Common myeloid progenitor, CD34-positive (primary cell): ENCODE measurements around the gene HTRA3.

Source experiments
- CTCF ChIA-PET: fragments of 350-600 bp; sonication (Branson Sonifier 250); formaldehyde crosslinking; loops from one replicate; lab custom pipeline; 2021; ENCODE audit warnings: antibody characterized with exemption; lab: Charles Lee
- POLR2A ChIA-PET: fragments of 350-600 bp; sonication (Branson Sonifier 250); formaldehyde crosslinking; loops from one replicate; lab custom pipeline; 2021; ENCODE audit warnings: antibody characterized with exemption; lab: Charles Lee
- DNase-seq, 3 donors: peaks; one replicate each; pipeline versions ENCODE4 v3.0.0 to v3.0.0-alpha.2; 2013
- H3K27ac ChIP-seq, 2 experiments: 1 replicate in 1 of 2; 2 replicates in 1 of 2; pipeline ENCODE4 v1.7.0; 2013; ENCODE audit warnings: inconsistent platforms in 2 of 2, low read length in 2 of 2, mild to moderate bottlenecking in 2 of 2, low read depth in 1 of 2, moderate library complexity in 1 of 2; ENCODE audit not compliant: severe bottlenecking in 2 of 2, insufficient read depth in 1 of 2, poor library complexity in 1 of 2
- H3K27me3 ChIP-seq, 5 experiments: replicated peaks in 2 of 5; 1 replicate in 3 of 5; 2 replicates in 2 of 5; pipeline versions ENCODE4 v1.6.1 to v1.7.0; 2013; ENCODE audit warnings: low read length in 4 of 5, mild to moderate bottlenecking in 2 of 5, moderate library complexity in 2 of 5, inconsistent platforms in 1 of 5; ENCODE audit not compliant: insufficient read depth in 5 of 5, control insufficient read depth in 4 of 5
- H3K36me3 ChIP-seq, 4 experiments: 1 replicate in 2 of 4; 2 replicates in 2 of 4; pipeline versions ENCODE4 v1.6.1 to v1.7.0; 2013; ENCODE audit warnings: low read length in 3 of 4, control low read depth in 1 of 4, mild to moderate bottlenecking in 1 of 4; ENCODE audit not compliant: control insufficient read depth in 4 of 4, insufficient read depth in 4 of 4
- H3K4me1 ChIP-seq, 4 experiments: 1 replicate in 3 of 4; 2 replicates in 1 of 4; pipeline versions ENCODE4 v1.6.1 to v1.7.1; 2013; ENCODE audit warnings: low read length in 3 of 4, mild to moderate bottlenecking in 3 of 4, control low read depth in 1 of 4, inconsistent platforms in 1 of 4, moderate library complexity in 1 of 4; ENCODE audit not compliant: control insufficient read depth in 4 of 4, insufficient read depth in 4 of 4; ENCODE audit errors: control extremely low read depth in 1 of 4
- H3K4me3 ChIP-seq, 7 experiments: 1 replicate in 4 of 7; 2 replicates in 3 of 7; pipeline versions ENCODE4 v1.5.1 to v1.7.0; 2013; ENCODE audit warnings: mild to moderate bottlenecking in 7 of 7, low read length in 6 of 7, moderate library complexity in 6 of 7, inconsistent platforms in 2 of 7, low read depth in 2 of 7, control low read depth in 1 of 7; ENCODE audit not compliant: insufficient read depth in 4 of 7, control insufficient read depth in 1 of 7; ENCODE audit errors: extremely low read depth in 1 of 7
- H3K9me3 ChIP-seq, 5 experiments: 1 replicate in 4 of 5; 2 replicates in 1 of 5; pipeline versions ENCODE4 v1.6.1 to v1.7.1; 2013; ENCODE audit warnings: low read length in 4 of 5, mild to moderate bottlenecking in 2 of 5, inconsistent platforms in 1 of 5, low read depth in 1 of 5, moderate library complexity in 1 of 5; ENCODE audit not compliant: control insufficient read depth in 4 of 5, insufficient read depth in 2 of 5; ENCODE audit errors: control extremely low read depth in 1 of 5
- WGBS: methylation state at CpG from one replicate; pipeline ENCODE4 v1.1.5; 2013; ENCODE audit not compliant: insufficient coverage; 5-methylcytosine and 5-hydroxymethylcytosine counted together

HTRA3 gene

GRCh38 chr4:8278421-8279287 is 9.1 kb downstream of the HTRA3 start:
- Histone ChIP-seq H3K27ac (peak overlapping the region in 1 of 2 experiments; percentile 32), H3K9me3 (no peaks in the 10 kb centered on the region), H3K36me3 (peaks cover 0 to 10% (median 0%) of the 10 kb centered on the region in 4 experiments), H3K27me3 (no peaks in the 10 kb centered on the region), H3K4me1 (peaks cover 0 to 89% (median 87%) of the 10 kb centered on the region in 4 experiments), H3K4me3 (peak overlapping the region in 3 of 7 experiments; percentile 26 to 36 (median 32))
- DNase-seq = peak; percentile 54 to 72 (median 62)
- ChIA-PET POLR2A (interaction anchor here (0.7 kb wide), 1 partner anchor 42 kb away, joined by 5 read pairs; no protein-coding TSS in a partner anchor), CTCF (interaction anchor here (1.0 to 5.0 kb wide), 5 partner anchors 12 to 124 kb away, joined by 4 to 34 read pairs (median 4); no protein-coding TSS in a partner anchor)
- WGBS = 21% methylated on average over 8 of the region's 17 CpGs

- Histone ChIP-seq H3K27ac (peak overlapping the region in 1 of 2 experiments; percentile 32), H3K36me3 (peaks cover 0 to 10% (median 0%) of the 10 kb centered on the region in 4 experiments), H3K9me3 (no peaks in the 10 kb centered on the region), H3K4me3 (peak overlapping the region in 1 of 7 experiments; percentile 26), H3K4me1 (peaks cover 0 to 83% (median 81%) of the 10 kb centered on the region in 4 experiments), H3K27me3 (no peaks in the 10 kb centered on the region)
- WGBS = 63% methylated on average over 15 of the region's 22 CpGs
- ChIA-PET CTCF (interaction anchor here (1.4 to 5.0 kb wide), 3 partner anchors 13 to 123 kb away, joined by 4 to 34 read pairs (median 4); no protein-coding TSS in a partner anchor), POLR2A (interaction anchor here (0.8 kb wide), 1 partner anchor 21 kb away, joined by 3 read pairs; no protein-coding TSS in a partner anchor)
- no peak for DNase-seq
Observed at GRCh38 chr4:8279321-8280157, 10.0 kb downstream of the HTRA3 start.

DNA sequence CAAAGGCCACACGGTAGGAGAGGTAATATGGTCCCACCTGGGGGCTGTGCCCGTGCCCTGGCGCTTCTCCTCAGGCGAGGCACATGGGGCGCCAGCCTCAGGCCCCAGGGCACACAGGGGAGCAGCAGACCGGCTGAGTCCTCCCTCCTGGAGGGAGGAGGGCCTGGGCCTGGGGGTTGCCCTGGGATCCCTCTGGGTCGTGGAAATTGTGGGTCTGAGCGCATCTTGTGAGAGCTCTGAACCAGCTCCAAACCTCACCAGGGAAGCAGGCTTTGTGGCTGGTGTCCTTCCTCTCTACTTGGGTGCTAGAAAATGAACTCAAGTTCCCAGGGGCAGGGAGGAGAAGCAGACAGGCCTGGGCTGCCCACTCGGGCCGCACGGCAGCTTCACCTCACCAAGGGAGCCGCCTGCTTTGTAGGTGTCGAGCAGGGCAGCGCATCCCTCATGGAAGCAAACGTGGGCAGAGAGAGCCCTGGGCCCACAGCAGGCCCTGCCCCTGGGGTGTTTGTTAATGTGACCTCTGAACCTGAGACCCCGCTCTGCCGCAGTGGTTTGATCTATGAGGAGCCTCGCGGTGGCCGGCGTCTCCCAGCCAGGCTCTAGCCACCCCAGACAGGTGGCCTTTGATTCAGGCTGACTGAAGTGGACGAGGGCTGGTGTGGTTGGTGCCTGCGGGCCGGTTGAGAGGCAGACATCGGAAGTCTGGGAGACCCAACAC is 10.8 kb downstream of the HTRA3 start:
- no peak for DNase-seq
- CTCF ChIA-PET = no interaction called here
- no peak overlapping the region for H3K4me3 ChIP-seq
- peaks cover 0 to 75% (median 73%) of the 10 kb centered on the region in 4 experiments for H3K4me1 ChIP-seq
- 87% methylated on average over 22 of the region's 25 CpGs for WGBS
- no peak overlapping the region for H3K27ac ChIP-seq
- no peaks in the 10 kb centered on the region for H3K9me3 ChIP-seq
- no peaks in the 10 kb centered on the region for H3K27me3 ChIP-seq
- POLR2A ChIA-PET = interaction anchor here (0.6 to 0.8 kb wide), 2 partner anchors 21 to 27 kb away, joined by 3 read pairs; no protein-coding TSS in a partner anchor
- peaks cover 0 to 13% (median 0%) of the 10 kb centered on the region in 4 experiments for H3K36me3 ChIP-seq

DNA sequence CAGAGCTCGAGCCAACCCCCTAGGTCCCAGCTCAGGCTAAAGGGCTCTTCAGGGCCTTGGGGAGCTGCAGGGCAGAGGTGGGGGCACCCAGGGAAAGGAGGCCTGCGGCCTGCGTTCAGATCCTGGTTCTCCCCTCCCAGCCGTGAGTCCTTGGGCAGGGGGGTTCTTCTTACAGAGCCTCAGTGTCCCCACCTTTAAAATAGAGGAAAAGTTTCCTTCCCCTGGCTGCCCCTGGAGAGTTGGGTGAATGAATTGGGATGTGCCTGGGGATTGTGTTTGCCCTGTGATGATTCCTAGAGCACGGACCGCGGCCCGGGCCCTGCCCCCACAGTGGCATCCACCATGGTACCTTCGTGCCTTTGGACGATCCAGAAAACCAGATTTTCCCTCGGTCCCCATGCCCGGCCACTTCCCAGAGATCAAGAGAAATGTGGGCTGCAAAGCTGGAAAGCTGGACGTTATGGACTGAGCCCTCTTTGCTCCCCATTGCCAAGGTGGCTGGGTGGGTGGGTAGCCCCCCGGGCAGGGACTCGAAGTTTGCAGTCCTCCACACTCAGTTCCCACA is 11.4 kb downstream of the HTRA3 start:
- DNase-seq = no peak
- Histone ChIP-seq H3K27ac (no peak overlapping the region), H3K4me3 (no peak overlapping the region), H3K36me3 (peaks cover 0 to 9% (median 0%) of the 10 kb centered on the region in 4 experiments), H3K9me3 (no peaks in the 10 kb centered on the region), H3K27me3 (no peaks in the 10 kb centered on the region), H3K4me1 (peaks cover 0 to 69% (median 67%) of the 10 kb centered on the region in 4 experiments)
- ChIA-PET CTCF (no interaction called here), POLR2A (interaction anchor here (0.6 kb wide), 1 partner anchor 28 kb away, joined by 3 read pairs; no protein-coding TSS in a partner anchor)
- WGBS = 96% methylated on average over 12 of the region's 15 CpGs

DNA sequence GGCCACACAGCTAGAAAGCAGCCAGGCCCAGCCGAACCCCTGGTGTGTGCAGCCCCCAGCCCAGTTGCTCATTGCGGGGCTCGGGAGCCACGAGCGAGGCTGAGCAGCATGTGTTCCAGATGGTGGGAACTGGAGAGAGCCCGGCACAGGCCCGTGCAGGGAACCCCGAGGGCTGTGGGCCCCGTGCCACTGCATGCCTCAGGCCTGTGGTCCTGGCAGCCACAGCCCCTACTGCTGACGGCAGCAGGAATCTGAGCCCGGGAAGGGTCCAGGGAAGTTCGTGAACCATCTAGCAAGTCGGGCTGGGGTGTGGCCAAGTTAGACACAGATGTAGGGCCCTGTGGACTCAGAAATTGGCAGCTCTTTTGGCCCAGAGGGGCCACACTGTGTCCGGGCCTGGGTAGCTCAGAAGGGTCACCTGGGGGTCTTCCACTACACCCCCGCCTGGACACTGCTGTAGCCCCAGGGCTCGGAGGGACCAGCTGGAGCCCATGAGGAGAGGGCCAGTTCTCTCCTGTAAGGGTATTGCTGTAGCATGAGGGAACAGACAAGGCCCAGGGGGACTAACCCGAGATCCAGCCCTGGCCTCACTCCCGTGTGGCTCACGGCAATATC is 12.1 kb downstream of the HTRA3 start:
- ChIA-PET CTCF (no interaction called here), POLR2A (interaction anchor here (0.5 kb wide), 1 partner anchor 124 kb away, joined by 4 read pairs; no protein-coding TSS in a partner anchor)
- peaks cover 0 to 62% (median 60%) of the 10 kb centered on the region in 4 experiments for H3K4me1 ChIP-seq
- peaks cover 0 to 12% (median 0%) of the 10 kb centered on the region in 4 experiments for H3K36me3 ChIP-seq
- no peak for DNase-seq
- H3K9me3 ChIP-seq = no peaks in the 10 kb centered on the region
- no peak overlapping the region for H3K27ac ChIP-seq
- no peaks in the 10 kb centered on the region for H3K27me3 ChIP-seq
- H3K4me3 ChIP-seq = no peak overlapping the region
- WGBS = 94% methylated on average over 18 of the region's 19 CpGs
